ENCODE results near the gene STYX.

STYX gene

GRCh38 chr14:52781629-52782028 lies 51.7 kb downstream of the STYX start:
- ATAC-seq (ENCODE audit: low read depth) (no peak), DNase-seq (ENCODE audit: low spot score) (no peak)
- H3K27me3 ChIP-seq (ENCODE audit: insufficient read depth, poor library complexity, severe bottlenecking), result no peaks in the 10 kb centered on the region
- H3K36me3 ChIP-seq (ENCODE audit: low read depth), result peaks cover 84% of the 10 kb centered on the region
- H3K27ac ChIP-seq (ENCODE audit: poor library complexity, severe bottlenecking), result no peak overlapping the region
- H3K4me3 ChIP-seq (ENCODE audit: severe bottlenecking), result no peak overlapping the region
- H3K9me3 ChIP-seq (ENCODE audit: severe bottlenecking), result no peaks in the 10 kb centered on the region
- H3K4me1 ChIP-seq (ENCODE audit: insufficient read depth, poor library complexity, severe bottlenecking), result peaks cover 6% of the 10 kb centered on the region
- no peak for TF ChIP-seq CTCF (IDR thresholded peaks at IDR 0.05; ENCODE audit: poor library complexity, severe bottlenecking)

- H3K27me3 ChIP-seq (ENCODE audit: insufficient read depth, poor library complexity, severe bottlenecking), result no peaks in the 10 kb centered on the region
- no peak for TF ChIP-seq CTCF (IDR thresholded peaks at IDR 0.05; ENCODE audit: poor library complexity, severe bottlenecking)
- H3K27ac ChIP-seq (ENCODE audit: poor library complexity, severe bottlenecking), result no peak overlapping the region
- H3K36me3 ChIP-seq (ENCODE audit: low read depth), result peaks cover 76% of the 10 kb centered on the region
- H3K9me3 ChIP-seq (ENCODE audit: severe bottlenecking), result no peaks in the 10 kb centered on the region
- peaks cover 6% of the 10 kb centered on the region for H3K4me1 ChIP-seq (ENCODE audit: insufficient read depth, poor library complexity, severe bottlenecking)
- H3K4me3 ChIP-seq (ENCODE audit: severe bottlenecking), result no peak overlapping the region
- ATAC-seq (ENCODE audit: low read depth) (no peak), DNase-seq (ENCODE audit: low spot score) (no peak)
These were observed 53.2 kb downstream of the STYX start for GRCh38 chr14:52783206-52783605.

- Histone ChIP-seq H3K4me3 (ENCODE audit: severe bottlenecking) (no peak overlapping the region), H3K27ac (ENCODE audit: poor library complexity, severe bottlenecking) (no peak overlapping the region), H3K4me1 (ENCODE audit: insufficient read depth, poor library complexity, severe bottlenecking) (peaks cover 19% of the 10 kb centered on the region), H3K36me3 (ENCODE audit: low read depth) (peaks cover 51% of the 10 kb centered on the region), H3K9me3 (ENCODE audit: severe bottlenecking) (no peaks in the 10 kb centered on the region), H3K27me3 (ENCODE audit: insufficient read depth, poor library complexity, severe bottlenecking) (no peaks in the 10 kb centered on the region)
- no peak for DNase-seq (ENCODE audit: low spot score)
- no peak for TF ChIP-seq CTCF (IDR thresholded peaks at IDR 0.05; ENCODE audit: poor library complexity, severe bottlenecking)
- no peak for ATAC-seq (ENCODE audit: low read depth)
These were observed 56.9 kb downstream of the STYX start for GRCh38 chr14:52786887-52787286.

- H3K4me3 ChIP-seq (ENCODE audit: severe bottlenecking), result no peak overlapping the region
- no peak for ATAC-seq (ENCODE audit: low read depth)
These were observed 59.2 kb downstream of the STYX start for GRCh38 chr14:52789118-52789517.

More at GRCh38 chr14:52789118-52789517, 59.2 kb downstream of the STYX start:
- Histone ChIP-seq H3K9me3 (ENCODE audit: severe bottlenecking) (no peaks in the 10 kb centered on the region), H3K4me1 (ENCODE audit: insufficient read depth, poor library complexity, severe bottlenecking) (peaks cover 24% of the 10 kb centered on the region), H3K27ac (ENCODE audit: poor library complexity, severe bottlenecking) (no peak overlapping the region), H3K36me3 (ENCODE audit: low read depth) (peaks cover 29% of the 10 kb centered on the region), H3K27me3 (ENCODE audit: insufficient read depth, poor library complexity, severe bottlenecking) (no peaks in the 10 kb centered on the region)
- TF ChIP-seq CTCF (IDR thresholded peaks at IDR 0.05; ENCODE audit: poor library complexity, severe bottlenecking), result no peak
- DNase-seq (ENCODE audit: low spot score), result no peak

All from RWPE2 (cell line).